HG02798 (cell line): Measurements from ENCODE around the gene GUF1.
"Not testable (repeated sequence)": the region's sequence is repeated elsewhere in the genome, so short reads cannot be mapped to it uniquely, and the experiment has no call there.

ENCODE experiments used
- ATAC-seq: cut with Tn5 transposase; IDR thresholded peaks from one replicate; pipeline ENCODE4 v1.9.1; 2021; ENCODE audit warnings: mild to moderate bottlenecking; ENCODE audit not compliant: unreplicated experiment, poor library complexity

The GUF1 gene

GRCh38 chr4:44700427-44700826, 22.2 kb downstream of the GUF1 start:
- no peak for ATAC-seq

- no peak for ATAC-seq
These were observed 22.8 kb downstream of the GUF1 start for GRCh38 chr4:44701037-44701436.

- no peak for ATAC-seq
These were observed 26.5 kb downstream of the GUF1 start for GRCh38 chr4:44704673-44705072.

GRCh38 chr4:44713125-44713524, 34.9 kb downstream of the GUF1 start:
- ATAC-seq = no peak

GRCh38 chr4:44716597-44716996, 38.4 kb downstream of the GUF1 start:
- ATAC-seq = no peak

- ATAC-seq = no peak
These were observed 42.2 kb downstream of the GUF1 start for GRCh38 chr4:44720371-44720770.

GRCh38 chr4:44722001-44722400, 43.8 kb downstream of the GUF1 start:
- ATAC-seq = no peak

GRCh38 chr4:44725166-44725565, 46.9 kb downstream of the GUF1 start:
- no peak for ATAC-seq

GRCh38 chr4:44725726-44726037, 47.5 kb downstream of the GUF1 start:
- ATAC-seq = no peak

GRCh38 chr4:44726038-44726871, 48.0 kb downstream of the GUF1 start, which contains the start of gene GNPDA2:
TSS of gene GNPDA2 (minus strand) at chr4:44726556. CDS start at chr4:44722207, 4,349 bp downstream.
- peak; percentile 96 for ATAC-seq

- ATAC-seq = no peak
These were observed 49.3 kb downstream of the GUF1 start for GRCh38 chr4:44727471-44727870.

- ATAC-seq = not testable (repeated sequence)
These were observed 50.5 kb downstream of the GUF1 start for GRCh38 chr4:44728694-44729093.

- ATAC-seq = no peak
These were observed 58.7 kb downstream of the GUF1 start for GRCh38 chr4:44736900-44737299.

GRCh38 chr4:44738615-44739014, 60.4 kb downstream of the GUF1 start:
- ATAC-seq = peak; percentile 73

- no peak for ATAC-seq
These were observed 62.0 kb downstream of the GUF1 start for GRCh38 chr4:44740201-44740600.
